ENCODE data around the gene DPEP2.
A peak's percentile ranks its signal among the peaks of the same experiment; 100 is the strongest.

Gene DPEP2

GRCh38 chr16:67967183-67967957, 31.9 kb downstream of the DPEP2 start:
- FAIRE-seq (peak; percentile 91), DNase-seq (ENCODE audit: insufficient read length, low spot score) (no peak)
- no peak for TF ChIP-seq POLR2AphosphoS5 (IDR thresholded peaks at IDR 0.05; ENCODE audit: low read depth, low read length)
- TF ChIP-seq PAX5 (IDR thresholded peaks at IDR 0.05; ENCODE audit: insufficient read depth, low read length, severe bottlenecking), result no peak
- no peak for TF ChIP-seq TAF1 (IDR thresholded peaks at IDR 0.05; ENCODE audit: low read depth, low read length)
- TF ChIP-seq POLR2A (IDR thresholded peaks at IDR 0.05; ENCODE audit: low read depth, low read length), result no peak
- TF ChIP-seq POU2F2 (IDR thresholded peaks at IDR 0.05; ENCODE audit: low read depth, low read length), result no peak
- no peak for TF ChIP-seq SPI1 (IDR thresholded peaks at IDR 0.05; ENCODE audit: low read depth, low read length)

GRCh38 chr16:67966549-67967182, 32.6 kb downstream of the DPEP2 start:
- DNase-seq (ENCODE audit: insufficient read length, low spot score) (no peak), FAIRE-seq (no peak)
- TF ChIP-seq PAX5 (IDR thresholded peaks at IDR 0.05; ENCODE audit: insufficient read depth, low read length, severe bottlenecking) (no peak), POU2F2 (IDR thresholded peaks at IDR 0.05; ENCODE audit: low read depth, low read length) (no peak), POLR2A (IDR thresholded peaks at IDR 0.05; ENCODE audit: low read depth, low read length) (no peak), POLR2AphosphoS5 (IDR thresholded peaks at IDR 0.05; ENCODE audit: low read depth, low read length) (no peak), SPI1 (IDR thresholded peaks at IDR 0.05; ENCODE audit: low read depth, low read length) (no peak), TAF1 (IDR thresholded peaks at IDR 0.05; ENCODE audit: low read depth, low read length) (no peak)

- no peak for TF ChIP-seq POLR2A (IDR thresholded peaks at IDR 0.05; ENCODE audit: low read depth, low read length)
- FAIRE-seq (no peak), DNase-seq (ENCODE audit: insufficient read length, low spot score) (no peak)
These were observed 33.4 kb downstream of the DPEP2 start for GRCh38 chr16:67965668-67966548.

- DNase-seq (ENCODE audit: insufficient read length, low spot score) (no peak), FAIRE-seq (peak; percentile 35)
These were observed 34.7 kb downstream of the DPEP2 start for GRCh38 chr16:67964477-67965131.

GRCh38 chr16:67963662-67964321, 35.5 kb downstream of the DPEP2 start:
- DNase-seq (ENCODE audit: insufficient read length, low spot score), result no peak
- TF ChIP-seq SPI1 (IDR thresholded peaks at IDR 0.05; ENCODE audit: low read depth, low read length) (no peak), TAF1 (IDR thresholded peaks at IDR 0.05; ENCODE audit: low read depth, low read length) (no peak)
- FAIRE-seq, result no peak

More at GRCh38 chr16:67964477-67965131, 34.7 kb downstream of the DPEP2 start:
- TF ChIP-seq SPI1 (IDR thresholded peaks at IDR 0.05; ENCODE audit: low read depth, low read length) (no peak), POU2F2 (IDR thresholded peaks at IDR 0.05; ENCODE audit: low read depth, low read length) (no peak), PAX5 (IDR thresholded peaks at IDR 0.05; ENCODE audit: insufficient read depth, low read length, severe bottlenecking) (no peak), POLR2AphosphoS5 (IDR thresholded peaks at IDR 0.05; ENCODE audit: low read depth, low read length) (no peak), POLR2A (IDR thresholded peaks at IDR 0.05; ENCODE audit: low read depth, low read length) (no peak), TAF1 (IDR thresholded peaks at IDR 0.05; ENCODE audit: low read depth, low read length) (no peak)

- FAIRE-seq (no peak), DNase-seq (ENCODE audit: insufficient read length, low spot score) (no peak)
- TF ChIP-seq POLR2A (IDR thresholded peaks at IDR 0.05; ENCODE audit: low read depth, low read length) (no peak), SPI1 (IDR thresholded peaks at IDR 0.05; ENCODE audit: low read depth, low read length) (no peak), TAF1 (IDR thresholded peaks at IDR 0.05; ENCODE audit: low read depth, low read length) (no peak), POLR2AphosphoS5 (IDR thresholded peaks at IDR 0.05; ENCODE audit: low read depth, low read length) (no peak), POU2F2 (IDR thresholded peaks at IDR 0.05; ENCODE audit: low read depth, low read length) (no peak), PAX5 (IDR thresholded peaks at IDR 0.05; ENCODE audit: insufficient read depth, low read length, severe bottlenecking) (no peak)
These were observed 36.0 kb downstream of the DPEP2 start for GRCh38 chr16:67963292-67963661.

GRCh38 chr16:67962135-67962534, 37.1 kb downstream of the DPEP2 start:
- DNase-seq (ENCODE audit: insufficient read length, low spot score) (no peak), FAIRE-seq (no peak)
- TF ChIP-seq SPI1 (IDR thresholded peaks at IDR 0.05; ENCODE audit: low read depth, low read length) (no peak), POU2F2 (IDR thresholded peaks at IDR 0.05; ENCODE audit: low read depth, low read length) (no peak), POLR2A (IDR thresholded peaks at IDR 0.05; ENCODE audit: low read depth, low read length) (no peak), TAF1 (IDR thresholded peaks at IDR 0.05; ENCODE audit: low read depth, low read length) (no peak), PAX5 (IDR thresholded peaks at IDR 0.05; ENCODE audit: insufficient read depth, low read length, severe bottlenecking) (no peak), POLR2AphosphoS5 (IDR thresholded peaks at IDR 0.05; ENCODE audit: low read depth, low read length) (no peak)

GRCh38 chr16:67961551-67961957, 37.7 kb downstream of the DPEP2 start:
- TF ChIP-seq POLR2AphosphoS5 (IDR thresholded peaks at IDR 0.05; ENCODE audit: low read depth, low read length) (no peak), POLR2A (IDR thresholded peaks at IDR 0.05; ENCODE audit: low read depth, low read length) (no peak), PAX5 (IDR thresholded peaks at IDR 0.05; ENCODE audit: insufficient read depth, low read length, severe bottlenecking) (no peak), SPI1 (IDR thresholded peaks at IDR 0.05; ENCODE audit: low read depth, low read length) (no peak), TAF1 (IDR thresholded peaks at IDR 0.05; ENCODE audit: low read depth, low read length) (no peak), POU2F2 (IDR thresholded peaks at IDR 0.05; ENCODE audit: low read depth, low read length) (no peak)
- FAIRE-seq (no peak), DNase-seq (ENCODE audit: insufficient read length, low spot score) (no peak)

Data from GM12891 (cell line).